Gastrocnemius medialis (tissue), 4 donors: ENCODE data around the gene PSAP. TPM values are rescaled to one million over a fixed set of nuclear protein-coding genes. Genes with fewer than 3 reads are reported as not detected.

ENCODE experiments used
- ATAC-seq, 2 donors: fragments of 150-250 bp; one replicate each; pipeline ENCODE4 v1.9.1; 2016
- DNase-seq, 2 donors: peaks; one replicate each; pipeline ENCODE4 v3.0.0-alpha.2; 2019
- H3K27ac ChIP-seq, 4 donors: fragments of 200-600 bp; sonication (generic); 1 replicate in 1 of 4; 2 replicates in 3 of 4; pipeline ENCODE4 v1.5.1; 2016 to 2018; ENCODE audit warnings: mild to moderate bottlenecking in 2 of 4, moderate library complexity in 1 of 4
- H3K27me3 ChIP-seq, 3 donors: fragments of 200-600 bp; sonication (generic) in 2 of 3; 1 replicate in 1 of 3; 2 replicates in 2 of 3; pipeline versions ENCODE4 v1.5.1 to v1.6.0; 2016 to 2019; ENCODE audit warnings: mild to moderate bottlenecking in 1 of 3, moderate library complexity in 1 of 3
- H3K36me3 ChIP-seq, 2 donors: fragments of 200-600 bp; sonication (generic) in 1 of 2; one replicate each; pipeline ENCODE4 v1.5.1; 2017 to 2018
- H3K4me1 ChIP-seq, 2 donors: fragments of 200-600 bp; sonication (generic) in 1 of 2; one replicate each; pipeline ENCODE4 v1.5.1; 2016 to 2017; ENCODE audit warnings: mild to moderate bottlenecking in 2 of 2
- H3K4me3 ChIP-seq, 4 donors: fragments of 200-600 bp; sonication (generic) in 3 of 4; 1 replicate in 1 of 4; 2 replicates in 3 of 4; pipeline ENCODE4 v1.5.1; 2016 to 2019; ENCODE audit warnings: mild to moderate bottlenecking in 2 of 4
- H3K9me3 ChIP-seq, 3 donors: fragments of 200-600 bp; sonication (generic) in 2 of 3; 1 replicate in 1 of 3; 2 replicates in 2 of 3; pipeline ENCODE4 v1.5.1; 2016 to 2019
- POLR2A ChIP-seq, 2 donors: fragments of 450-650 bp; IDR thresholded peaks; one replicate each; pipeline ENCODE4 v1.6.1; 2017; ENCODE audit warnings: antibody characterized with exemption in 2 of 2, mild to moderate bottlenecking in 2 of 2, moderate library complexity in 2 of 2
- in situ Hi-C, 4 donors: fragments of 200-750 bp; cut with MboI; loops; one replicate each; pipeline versions ENCODE4 v1.15.0 to v1.8.0; 2017; ENCODE audit warnings: low sequenced_read_pairs in 4 of 4
- intact Hi-C: fragments of 100-400 bp; cut with DNase I; formaldehyde crosslinking; loops from one replicate; pipeline ENCODE4 v1.15.1; 2023; ENCODE audit warnings: low total_unique reads
- total RNA-seq, 4 donors: library from RNA; depleted of rRNA; stranded (reverse); fragments of >200 nt; gene quantifications; one replicate each; pipeline versions ENCODE4 v1.1.0 to v1.2.3, GENCODE V29; 2016
- TF ChIP-seq, protein P1 (sequence below), 5 experiments: fragments of 450-650 bp in 3 of 5; fragments of 200-600 bp in 2 of 5; sonication (generic) in 2 of 5; IDR thresholded peaks in 4 of 5; conservative IDR thresholded peaks in 1 of 5; 1 replicate in 4 of 5; 2 replicates in 1 of 5; pipeline ENCODE4 v1.5.1; 2016 to 2019; ENCODE audit warnings: antibody characterized with exemption in 5 of 5, mild to moderate bottlenecking in 3 of 5, moderate library complexity in 3 of 5

The PSAP gene
- total RNA-seq, 4 donors from 2014 or later, result 833 to 1,730 (median 1,179) TPM

DNA sequence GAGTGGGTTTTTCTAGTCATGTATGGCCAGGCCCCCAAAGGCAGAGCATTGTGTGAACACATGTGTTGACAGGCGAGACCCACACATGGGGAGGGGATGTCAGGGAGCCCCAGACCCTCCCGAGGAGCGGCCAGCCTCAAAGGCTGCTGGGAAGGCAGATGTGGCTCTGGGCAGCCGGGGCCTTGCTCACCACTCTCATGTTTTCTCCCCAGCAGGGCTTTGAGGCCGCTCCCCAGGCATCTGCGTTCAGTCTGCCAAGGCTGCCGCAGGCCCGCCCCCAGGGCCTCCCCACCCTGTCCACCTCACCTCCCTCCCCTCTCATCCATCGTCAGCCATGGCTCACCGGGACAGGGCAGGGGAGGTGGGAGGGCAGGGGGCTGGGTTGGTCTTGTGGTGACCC lies 61.2 kb downstream of the PSAP start:
- H3K4me3 ChIP-seq, result no peak overlapping the region
- no peaks in the 10 kb centered on the region for H3K27me3 ChIP-seq

DNA sequence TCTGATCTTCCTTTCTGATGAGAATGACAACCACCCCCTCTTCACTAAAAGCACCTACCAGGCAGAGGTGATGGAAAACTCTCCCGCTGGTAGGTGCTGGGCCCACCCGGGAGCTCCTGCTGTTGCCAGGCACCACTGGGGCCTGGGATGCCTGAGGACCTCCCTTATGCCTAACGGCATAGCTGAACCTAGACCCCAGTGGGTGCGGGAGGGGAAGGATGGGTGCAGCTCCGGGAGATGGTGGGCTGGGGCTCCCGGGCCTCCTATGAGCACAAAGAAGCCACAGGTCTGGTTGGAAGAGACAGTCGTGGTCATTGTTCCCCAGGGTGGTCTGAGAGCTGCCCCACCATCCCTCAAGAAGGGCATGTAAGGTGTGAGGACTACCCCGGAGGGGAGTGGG lies 62.1 kb downstream of the PSAP start:
- H3K27ac ChIP-seq, result no peak overlapping the region
- H3K36me3 ChIP-seq, result no peaks in the 10 kb centered on the region
- no peak for DNase-seq
- no peaks in the 10 kb centered on the region for H3K4me1 ChIP-seq
- in situ Hi-C loops (no loop called here), intact Hi-C loops (no loop called here)
- H3K27me3 ChIP-seq, result no peaks in the 10 kb centered on the region
- no peak overlapping the region for H3K4me3 ChIP-seq
- TF ChIP-seq, protein P1, sequence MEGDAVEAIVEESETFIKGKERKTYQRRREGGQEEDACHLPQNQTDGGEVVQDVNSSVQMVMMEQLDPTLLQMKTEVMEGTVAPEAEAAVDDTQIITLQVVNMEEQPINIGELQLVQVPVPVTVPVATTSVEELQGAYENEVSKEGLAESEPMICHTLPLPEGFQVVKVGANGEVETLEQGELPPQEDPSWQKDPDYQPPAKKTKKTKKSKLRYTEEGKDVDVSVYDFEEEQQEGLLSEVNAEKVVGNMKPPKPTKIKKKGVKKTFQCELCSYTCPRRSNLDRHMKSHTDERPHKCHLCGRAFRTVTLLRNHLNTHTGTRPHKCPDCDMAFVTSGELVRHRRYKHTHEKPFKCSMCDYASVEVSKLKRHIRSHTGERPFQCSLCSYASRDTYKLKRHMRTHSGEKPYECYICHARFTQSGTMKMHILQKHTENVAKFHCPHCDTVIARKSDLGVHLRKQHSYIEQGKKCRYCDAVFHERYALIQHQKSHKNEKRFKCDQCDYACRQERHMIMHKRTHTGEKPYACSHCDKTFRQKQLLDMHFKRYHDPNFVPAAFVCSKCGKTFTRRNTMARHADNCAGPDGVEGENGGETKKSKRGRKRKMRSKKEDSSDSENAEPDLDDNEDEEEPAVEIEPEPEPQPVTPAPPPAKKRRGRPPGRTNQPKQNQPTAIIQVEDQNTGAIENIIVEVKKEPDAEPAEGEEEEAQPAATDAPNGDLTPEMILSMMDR (IDR thresholded peaks at IDR 0.05 in 4 of 5, conservative IDR thresholded peaks at IDR 0.05 in 1 of 5), result no peak
- TF ChIP-seq POLR2A (IDR thresholded peaks at IDR 0.05), result no peak
- no peak for ATAC-seq
- H3K9me3 ChIP-seq, result no peaks in the 10 kb centered on the region

More for the DNA sequence above, 61.2 kb downstream of the PSAP start:
- TF ChIP-seq, protein P1 (IDR thresholded peaks at IDR 0.05 in 4 of 5, conservative IDR thresholded peaks at IDR 0.05 in 1 of 5), result no peak
- TF ChIP-seq POLR2A (IDR thresholded peaks at IDR 0.05), result no peak
- DNase-seq, result no peak
- intact Hi-C loops, result no loop called here
- H3K9me3 ChIP-seq, result no peaks in the 10 kb centered on the region
- no peaks in the 10 kb centered on the region for H3K36me3 ChIP-seq
- no peaks in the 10 kb centered on the region for H3K4me1 ChIP-seq
- ATAC-seq, result no peak
- H3K27ac ChIP-seq, result no peak overlapping the region
- in situ Hi-C loops, result no loop called here

DNA sequence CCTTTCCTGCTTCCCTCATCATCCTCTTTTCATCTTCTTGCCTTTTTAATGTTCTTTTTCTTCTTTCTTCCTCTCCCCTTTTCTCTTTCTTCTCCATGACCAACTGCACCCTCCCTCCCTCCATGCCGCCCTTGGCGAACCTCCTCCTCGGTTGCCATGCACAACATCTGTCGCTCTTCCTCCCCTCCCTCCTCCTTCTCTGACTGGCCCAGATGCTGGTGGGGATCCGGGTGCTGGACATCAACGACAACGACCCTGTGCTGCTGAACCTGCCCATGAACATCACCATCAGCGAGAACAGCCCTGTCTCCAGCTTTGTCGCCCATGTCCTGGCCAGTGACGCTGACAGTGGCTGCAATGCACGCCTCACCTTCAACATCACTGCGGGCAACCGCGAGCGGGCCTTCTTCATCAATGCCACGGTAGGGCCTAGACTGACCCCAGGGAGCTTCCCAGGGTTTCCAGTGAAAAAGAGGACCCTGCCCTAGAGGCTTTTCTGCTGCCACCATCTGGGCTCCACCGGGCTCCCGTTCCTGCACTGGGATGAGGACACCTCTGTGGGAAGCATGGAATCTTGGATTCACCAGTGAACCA lies 66.3 kb downstream of the PSAP start:
- DNase-seq, result no peak
- intact Hi-C loops (no loop called here), in situ Hi-C loops (no loop called here)
- no peaks in the 10 kb centered on the region for H3K36me3 ChIP-seq
- TF ChIP-seq, protein P1 (IDR thresholded peaks at IDR 0.05 in 4 of 5, conservative IDR thresholded peaks at IDR 0.05 in 1 of 5), result no peak
- no peak for TF ChIP-seq POLR2A (IDR thresholded peaks at IDR 0.05)
- no peak for ATAC-seq
- no peaks in the 10 kb centered on the region for H3K27me3 ChIP-seq
- no peaks in the 10 kb centered on the region for H3K9me3 ChIP-seq
- H3K4me3 ChIP-seq, result no peak overlapping the region
- H3K4me1 ChIP-seq, result no peaks in the 10 kb centered on the region
- H3K27ac ChIP-seq, result no peak overlapping the region

DNA sequence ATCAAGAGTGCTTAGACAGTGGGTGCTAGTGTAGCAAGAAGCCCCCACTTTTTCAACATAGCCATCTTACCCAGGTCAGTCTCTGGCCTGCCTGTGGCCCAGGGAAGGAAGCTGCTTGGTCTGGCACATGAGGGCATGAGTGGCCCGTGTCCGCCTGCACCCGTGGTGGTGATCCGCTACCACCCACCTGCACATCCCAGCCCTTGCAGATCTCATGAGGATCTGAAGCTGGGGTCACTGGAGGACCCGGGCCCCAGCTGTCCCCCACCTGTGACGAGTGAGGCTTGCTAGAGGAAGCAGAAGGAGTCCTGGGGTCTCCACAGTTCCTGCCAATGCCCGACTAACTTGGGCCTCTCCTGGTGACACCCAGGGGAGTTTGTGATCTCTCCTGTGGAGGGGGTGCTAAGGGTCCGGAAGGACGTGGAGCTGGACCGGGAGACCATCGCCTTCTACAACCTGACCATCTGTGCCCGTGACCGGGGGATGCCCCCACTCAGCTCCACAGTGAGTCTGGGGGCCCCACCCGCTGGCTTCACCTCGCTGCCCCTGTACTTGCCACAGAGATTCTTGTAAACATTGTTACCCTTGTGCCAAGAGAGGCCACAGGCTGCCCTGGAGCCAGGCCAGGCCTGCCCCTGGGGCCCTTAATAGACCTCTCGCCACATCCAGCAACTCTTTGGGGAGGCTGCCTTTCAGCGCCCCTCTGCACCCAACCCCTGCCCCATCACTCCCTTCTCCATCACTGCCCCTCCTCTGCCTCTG lies 67.0 kb downstream of the PSAP start:
- Histone ChIP-seq H3K27ac (no peak overlapping the region), H3K9me3 (no peaks in the 10 kb centered on the region), H3K4me1 (no peaks in the 10 kb centered on the region), H3K36me3 (no peaks in the 10 kb centered on the region), H3K4me3 (no peak overlapping the region), H3K27me3 (no peaks in the 10 kb centered on the region)
- in situ Hi-C loops (no loop called here), intact Hi-C loops (no loop called here)
- ATAC-seq (no peak), DNase-seq (no peak)
- no peak for TF ChIP-seq POLR2A (IDR thresholded peaks at IDR 0.05)
- TF ChIP-seq, protein P1 (IDR thresholded peaks at IDR 0.05 in 4 of 5, conservative IDR thresholded peaks at IDR 0.05 in 1 of 5), result no peak
